ENCODE measurements around the gene RNF40. TPM values are rescaled to one million over a fixed set of nuclear protein-coding genes. Genes with fewer than 3 reads are reported as not detected.

The RNF40 gene
- total RNA-seq, 1 experiment from 2014 or later: 130 TPM

DNA sequence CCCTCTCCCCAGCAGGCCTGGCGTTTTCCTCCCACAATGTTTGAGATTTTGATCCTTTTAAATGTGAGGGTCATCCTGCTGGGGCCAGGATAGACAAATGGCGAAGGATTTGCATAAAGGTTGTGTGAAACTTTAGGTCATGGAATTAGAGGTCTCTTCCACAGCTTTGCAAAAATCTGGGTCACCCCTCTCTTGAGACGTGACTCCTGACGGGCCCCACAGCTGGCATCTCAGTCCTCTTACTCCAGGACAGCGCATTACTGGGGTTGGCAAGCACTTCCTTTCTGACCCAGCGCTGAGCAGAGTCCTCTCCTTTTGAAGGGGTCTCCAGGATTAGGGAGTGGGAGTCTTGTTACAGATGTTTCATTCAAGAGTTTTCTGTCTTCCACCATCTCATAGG is 17.5 kb downstream of the RNF40 start:
- Mint-ChIP-seq H3K4me1 (ENCODE audit: low read depth, unreplicated experiment) (peaks cover 20% of the 10 kb centered on the region), H3K27ac (ENCODE audit: unreplicated experiment) (peak overlapping the region; percentile 35), H3K27me3 (ENCODE audit: unreplicated experiment) (no peaks in the 10 kb centered on the region), H3K36me3 (ENCODE audit: insufficient read depth, unreplicated experiment) (peaks cover 80% of the 10 kb centered on the region), H3K4me3 (ENCODE audit: low read depth, unreplicated experiment) (no peak overlapping the region), H3K9me3 (ENCODE audit: low read depth, unreplicated experiment) (no peaks in the 10 kb centered on the region)
- no peak for DNase-seq
- intact Hi-C loops (cut with micrococcal nuclease; ENCODE audit: unreplicated experiment): no loop called here
- CTCF ChIA-PET: no interaction called here
- BruUV-seq (replicated peaks): no TSS peak
- TF ChIP-seq, protein P1, sequence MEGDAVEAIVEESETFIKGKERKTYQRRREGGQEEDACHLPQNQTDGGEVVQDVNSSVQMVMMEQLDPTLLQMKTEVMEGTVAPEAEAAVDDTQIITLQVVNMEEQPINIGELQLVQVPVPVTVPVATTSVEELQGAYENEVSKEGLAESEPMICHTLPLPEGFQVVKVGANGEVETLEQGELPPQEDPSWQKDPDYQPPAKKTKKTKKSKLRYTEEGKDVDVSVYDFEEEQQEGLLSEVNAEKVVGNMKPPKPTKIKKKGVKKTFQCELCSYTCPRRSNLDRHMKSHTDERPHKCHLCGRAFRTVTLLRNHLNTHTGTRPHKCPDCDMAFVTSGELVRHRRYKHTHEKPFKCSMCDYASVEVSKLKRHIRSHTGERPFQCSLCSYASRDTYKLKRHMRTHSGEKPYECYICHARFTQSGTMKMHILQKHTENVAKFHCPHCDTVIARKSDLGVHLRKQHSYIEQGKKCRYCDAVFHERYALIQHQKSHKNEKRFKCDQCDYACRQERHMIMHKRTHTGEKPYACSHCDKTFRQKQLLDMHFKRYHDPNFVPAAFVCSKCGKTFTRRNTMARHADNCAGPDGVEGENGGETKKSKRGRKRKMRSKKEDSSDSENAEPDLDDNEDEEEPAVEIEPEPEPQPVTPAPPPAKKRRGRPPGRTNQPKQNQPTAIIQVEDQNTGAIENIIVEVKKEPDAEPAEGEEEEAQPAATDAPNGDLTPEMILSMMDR (IDR thresholded peaks at IDR 0.05; ENCODE audit: unreplicated experiment): no peak

DNA sequence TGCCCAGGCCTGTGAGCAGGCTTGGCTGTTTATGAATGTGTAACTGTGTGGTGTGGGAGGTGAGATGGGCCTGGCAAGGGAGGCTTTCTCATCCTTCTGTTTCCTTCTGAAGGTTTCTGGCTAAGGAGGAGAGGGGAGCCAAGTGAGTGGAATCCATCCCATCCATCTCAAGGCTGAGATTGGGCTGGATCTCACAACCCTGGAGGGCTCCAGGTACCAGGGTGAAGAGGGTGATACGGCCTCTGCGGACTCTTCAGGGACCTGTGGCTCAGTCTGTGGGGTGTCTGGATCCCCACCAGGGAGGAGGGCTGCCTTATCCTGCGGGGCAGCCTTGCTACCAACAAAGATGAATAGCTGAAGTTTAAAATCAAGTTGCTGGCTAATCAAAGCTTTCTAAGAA is 17.9 kb downstream of the RNF40 start:
- peaks cover 80% of the 10 kb centered on the region for H3K36me3 Mint-ChIP-seq (ENCODE audit: insufficient read depth, unreplicated experiment)
- no peaks in the 10 kb centered on the region for H3K27me3 Mint-ChIP-seq (ENCODE audit: unreplicated experiment)
- peak overlapping the region; percentile 35 for H3K27ac Mint-ChIP-seq (ENCODE audit: unreplicated experiment)
- BruUV-seq (replicated peaks): no TSS peak
- TF ChIP-seq, protein P1 (IDR thresholded peaks at IDR 0.05; ENCODE audit: unreplicated experiment): no peak
- no peak overlapping the region for H3K4me3 Mint-ChIP-seq (ENCODE audit: low read depth, unreplicated experiment)
- H3K9me3 Mint-ChIP-seq (ENCODE audit: low read depth, unreplicated experiment): no peaks in the 10 kb centered on the region
- CTCF ChIA-PET: no interaction called here
- peaks cover 24% of the 10 kb centered on the region for H3K4me1 Mint-ChIP-seq (ENCODE audit: low read depth, unreplicated experiment)
- intact Hi-C loops (cut with micrococcal nuclease; ENCODE audit: unreplicated experiment): no loop called here
- DNase-seq: no peak

DNA sequence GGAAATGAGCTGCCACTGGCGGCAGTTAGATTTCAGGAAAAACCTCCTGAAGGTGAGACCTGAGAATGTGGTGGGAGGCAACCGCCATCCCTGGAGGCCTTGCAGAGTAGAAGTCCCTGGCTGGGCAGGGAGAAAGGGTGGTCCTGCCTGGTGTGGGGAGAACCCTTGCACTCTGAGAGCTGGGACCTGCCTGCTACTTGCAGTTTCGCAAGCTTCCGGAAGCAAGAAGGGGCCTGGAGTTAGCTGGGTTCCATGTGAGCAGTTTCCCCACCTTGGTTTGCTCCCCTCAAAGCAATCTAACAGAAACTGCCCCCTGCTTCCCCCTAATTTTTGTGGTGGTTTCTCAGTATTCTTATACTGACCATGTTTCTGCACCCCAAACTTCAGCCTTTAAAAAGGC is 18.4 kb downstream of the RNF40 start:
- CTCF ChIA-PET: no interaction called here
- H3K9me3 Mint-ChIP-seq (ENCODE audit: low read depth, unreplicated experiment): no peaks in the 10 kb centered on the region
- peaks cover 80% of the 10 kb centered on the region for H3K36me3 Mint-ChIP-seq (ENCODE audit: insufficient read depth, unreplicated experiment)
- H3K27me3 Mint-ChIP-seq (ENCODE audit: unreplicated experiment): no peaks in the 10 kb centered on the region
- no peak overlapping the region for H3K27ac Mint-ChIP-seq (ENCODE audit: unreplicated experiment)
- DNase-seq: no peak
- TF ChIP-seq, protein P1 (IDR thresholded peaks at IDR 0.05; ENCODE audit: unreplicated experiment): no peak
- BruUV-seq (replicated peaks): no TSS peak
- peaks cover 29% of the 10 kb centered on the region for H3K4me1 Mint-ChIP-seq (ENCODE audit: low read depth, unreplicated experiment)
- intact Hi-C loops (cut with micrococcal nuclease; ENCODE audit: unreplicated experiment): no loop called here
- no peak overlapping the region for H3K4me3 Mint-ChIP-seq (ENCODE audit: low read depth, unreplicated experiment)

DNA sequence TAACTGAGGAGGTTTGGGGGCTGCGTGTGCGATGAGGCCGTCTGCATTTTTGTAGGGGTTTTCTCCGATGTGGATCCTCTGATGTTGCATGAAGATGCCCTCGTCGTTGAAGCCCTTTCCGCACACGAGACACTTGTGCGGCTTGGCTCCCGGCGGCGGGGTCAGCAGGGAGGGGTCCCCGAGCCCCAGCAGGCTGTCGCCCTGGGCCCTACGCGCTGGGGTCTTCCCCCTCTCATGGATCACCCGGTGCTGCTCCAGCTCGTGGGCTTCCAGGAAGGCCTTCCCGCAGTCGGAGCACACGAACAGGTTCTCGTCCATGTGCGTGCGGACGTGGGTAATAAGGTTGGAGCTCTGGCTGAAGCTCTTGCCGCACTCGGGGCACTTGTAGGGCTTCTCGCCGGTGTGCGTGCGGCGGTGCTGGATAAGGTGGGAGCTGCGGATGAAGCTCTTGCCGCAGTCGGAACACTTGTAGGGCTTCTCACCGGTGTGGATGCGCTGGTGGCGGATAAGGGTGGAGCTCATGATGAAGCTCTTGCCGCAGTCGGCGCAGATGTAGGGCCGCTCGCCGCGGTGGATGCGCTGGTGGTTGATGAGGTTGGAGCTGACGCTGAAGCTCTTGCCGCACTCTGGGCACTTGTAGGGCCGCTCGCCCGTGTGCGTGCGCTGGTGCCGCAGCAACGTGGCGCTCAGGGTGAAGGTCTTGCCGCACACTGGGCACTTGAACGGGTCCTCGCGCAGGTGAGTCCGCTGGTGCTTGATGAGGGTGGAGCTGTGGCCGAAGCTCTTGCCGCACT is 20.6 kb downstream of the RNF40 start:
- no TSS peak for BruUV-seq (replicated peaks)
- no peaks in the 10 kb centered on the region for H3K9me3 Mint-ChIP-seq (ENCODE audit: low read depth, unreplicated experiment)
- no peak overlapping the region for H3K4me3 Mint-ChIP-seq (ENCODE audit: low read depth, unreplicated experiment)
- no peak for DNase-seq
- TF ChIP-seq, protein P1 (IDR thresholded peaks at IDR 0.05; ENCODE audit: unreplicated experiment): no peak
- H3K27me3 Mint-ChIP-seq (ENCODE audit: unreplicated experiment): no peaks in the 10 kb centered on the region
- intact Hi-C loops (cut with micrococcal nuclease; ENCODE audit: unreplicated experiment): no loop called here
- H3K4me1 Mint-ChIP-seq (ENCODE audit: low read depth, unreplicated experiment): peaks cover 25% of the 10 kb centered on the region
- CTCF ChIA-PET: interaction anchor here (0.6 to 1.6 kb wide), 2 partner anchors 23 to 31 kb away, joined by 3 to 4 read pairs; no protein-coding TSS in a partner anchor
- H3K36me3 Mint-ChIP-seq (ENCODE audit: insufficient read depth, unreplicated experiment): peaks cover 80% of the 10 kb centered on the region
- H3K27ac Mint-ChIP-seq (ENCODE audit: unreplicated experiment): no peak overlapping the region

Measured in Calu3 (cell line).